Measurements from ENCODE around the gene ANKRD42. TPM values are rescaled to one million over a fixed set of nuclear protein-coding genes. Genes with fewer than 3 reads are reported as not detected.

The ANKRD42 gene
- total RNA-seq, 3 donors from 2014 or later (not counting 1 experiment from before 2014, with no cell fraction given): 10.4 to 13.3 (median 11.6) TPM

DNA sequence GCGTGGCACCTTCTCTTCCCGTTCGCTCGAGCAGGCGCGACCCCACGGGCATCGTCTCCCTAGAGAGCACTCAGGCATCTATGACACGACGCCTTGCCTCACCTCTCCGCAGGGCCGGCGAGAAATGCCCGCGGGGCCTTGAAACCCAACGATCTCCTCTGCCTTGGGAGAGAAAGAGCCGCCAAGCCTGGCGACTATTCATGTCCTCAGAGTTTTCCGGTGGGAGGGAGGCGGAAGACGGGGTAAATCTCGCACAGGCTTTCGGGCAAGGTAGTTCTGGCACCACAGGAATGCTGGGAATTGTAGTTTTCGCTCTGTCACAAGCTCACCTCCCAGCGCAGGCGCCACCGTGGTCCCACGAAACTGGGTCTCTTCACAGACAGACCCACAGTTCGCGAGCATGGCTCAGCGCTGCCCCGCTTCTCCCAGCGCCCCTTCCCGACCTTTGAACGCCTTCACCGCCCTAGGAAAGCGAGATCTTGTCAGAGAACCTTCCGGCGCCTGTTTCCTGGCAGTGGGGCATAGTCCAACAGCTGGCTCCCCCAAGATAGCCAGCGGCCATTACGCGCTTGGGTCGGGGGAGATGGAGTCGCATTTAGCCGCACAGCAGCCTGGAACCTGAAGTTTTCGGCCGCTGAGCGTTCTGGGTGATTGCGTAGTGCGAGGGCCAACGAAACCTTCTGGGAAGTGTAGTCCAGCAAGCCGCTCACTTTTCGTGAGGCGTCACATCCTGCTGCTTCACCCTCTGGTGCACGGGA, 92.4 kb downstream of the ANKRD42 start, which contains the start of gene CCDC90B:
Gene CCDC90B, minus strand, starts transcription at position 597 of the 758 bp plus-strand sequence. Its CDS starts 395 bp downstream, at position 202.
- Histone ChIP-seq H3K9me3 (ENCODE audit: control insufficient read depth, insufficient read depth, low read length) (no peaks in the 10 kb centered on the region), H3K4me3 (ENCODE audit: low read length) (peak within 1 kb of the TSS; percentile 81), H3K4me1 (ENCODE audit: control insufficient read depth, insufficient read depth, low read length) (peaks cover 4% of the 10 kb centered on the region), H3K36me3 (ENCODE audit: control insufficient read depth, insufficient read depth, low read length) (peaks cover 2% of the 10 kb centered on the region), H3K27me3 (ENCODE audit: control insufficient read depth, insufficient read depth, low read length) (no peaks in the 10 kb centered on the region), H3K27ac (ENCODE audit: low read length) (peak within 1 kb of the TSS; percentile 97)
- peak within 1 kb of the TSS; percentile 96 for H3K4me3 Mint-ChIP-seq
- peaks cover 21 to 26% of the 10 kb centered on the region in 2 donors for H3K4me1 Mint-ChIP-seq
- H3K9me3 Mint-ChIP-seq: no peaks in the 10 kb centered on the region
- H3K36me3 Mint-ChIP-seq: no peaks in the 10 kb centered on the region
- ATAC-seq (peak; percentile 89 to 96 (median 89)), DNase-seq (peak; percentile 90 to 98)
- TF ChIP-seq, protein P1, sequence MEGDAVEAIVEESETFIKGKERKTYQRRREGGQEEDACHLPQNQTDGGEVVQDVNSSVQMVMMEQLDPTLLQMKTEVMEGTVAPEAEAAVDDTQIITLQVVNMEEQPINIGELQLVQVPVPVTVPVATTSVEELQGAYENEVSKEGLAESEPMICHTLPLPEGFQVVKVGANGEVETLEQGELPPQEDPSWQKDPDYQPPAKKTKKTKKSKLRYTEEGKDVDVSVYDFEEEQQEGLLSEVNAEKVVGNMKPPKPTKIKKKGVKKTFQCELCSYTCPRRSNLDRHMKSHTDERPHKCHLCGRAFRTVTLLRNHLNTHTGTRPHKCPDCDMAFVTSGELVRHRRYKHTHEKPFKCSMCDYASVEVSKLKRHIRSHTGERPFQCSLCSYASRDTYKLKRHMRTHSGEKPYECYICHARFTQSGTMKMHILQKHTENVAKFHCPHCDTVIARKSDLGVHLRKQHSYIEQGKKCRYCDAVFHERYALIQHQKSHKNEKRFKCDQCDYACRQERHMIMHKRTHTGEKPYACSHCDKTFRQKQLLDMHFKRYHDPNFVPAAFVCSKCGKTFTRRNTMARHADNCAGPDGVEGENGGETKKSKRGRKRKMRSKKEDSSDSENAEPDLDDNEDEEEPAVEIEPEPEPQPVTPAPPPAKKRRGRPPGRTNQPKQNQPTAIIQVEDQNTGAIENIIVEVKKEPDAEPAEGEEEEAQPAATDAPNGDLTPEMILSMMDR (IDR thresholded peaks at IDR 0.05): no peak
- peaks cover 0 to 8% of the 10 kb centered on the region in 2 donors for H3K27me3 Mint-ChIP-seq (ENCODE audit: low read depth in 2 of 2)
- under 1% methylated on average over 55 of the region's 55 CpGs for WGBS (ENCODE audit: insufficient coverage)
- intact Hi-C loops (cut with micrococcal nuclease): loop anchor here (1.0 to 2.0 kb wide), 4 partner anchors 91 to 385 kb away; partner anchors contain the start of gene DDIAS
- peak within 1 kb of the TSS; percentile 99 to 100 for H3K27ac Mint-ChIP-seq

DNA sequence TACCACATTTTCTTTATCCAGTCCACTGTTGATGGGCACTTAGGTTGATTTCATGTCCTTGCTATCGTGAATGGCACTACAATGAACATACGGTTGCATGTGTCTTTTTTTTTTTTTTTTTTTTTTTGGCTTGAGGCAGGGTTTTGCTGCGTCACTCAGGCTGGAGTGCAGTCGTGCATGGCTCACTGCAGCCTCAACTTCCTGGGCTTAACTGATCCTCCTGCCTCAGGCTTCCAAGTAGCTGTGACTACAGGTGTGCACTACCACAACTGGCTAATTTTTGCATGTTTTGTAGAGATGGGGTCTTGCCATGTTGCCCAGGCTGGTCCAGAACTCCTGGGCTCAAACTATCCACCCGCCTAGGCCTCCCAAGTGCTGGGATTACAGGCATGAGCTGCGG, 94.1 kb downstream of the ANKRD42 start:
- H3K4me3 Mint-ChIP-seq: no peak overlapping the region
- no peaks in the 10 kb centered on the region for H3K36me3 Mint-ChIP-seq
- intact Hi-C loops (cut with micrococcal nuclease): no loop called here
- Histone ChIP-seq H3K36me3 (ENCODE audit: control insufficient read depth, insufficient read depth, low read length) (no peaks in the 10 kb centered on the region), H3K27ac (ENCODE audit: low read length) (no peak overlapping the region), H3K9me3 (ENCODE audit: control insufficient read depth, insufficient read depth, low read length) (no peaks in the 10 kb centered on the region), H3K4me3 (ENCODE audit: low read length) (no peak overlapping the region), H3K27me3 (ENCODE audit: control insufficient read depth, insufficient read depth, low read length) (no peaks in the 10 kb centered on the region), H3K4me1 (ENCODE audit: control insufficient read depth, insufficient read depth, low read length) (peaks cover 4% of the 10 kb centered on the region)
- TF ChIP-seq, protein P1 (IDR thresholded peaks at IDR 0.05): no peak
- no peaks in the 10 kb centered on the region for H3K9me3 Mint-ChIP-seq
- no peak overlapping the region for H3K27ac Mint-ChIP-seq
- H3K27me3 Mint-ChIP-seq (ENCODE audit: low read depth in 2 of 2): peaks cover 0 to 8% of the 10 kb centered on the region in 2 donors
- 85% methylated on average over 6 of the region's 6 CpGs for WGBS (ENCODE audit: insufficient coverage)
- no peak for ATAC-seq
- H3K4me1 Mint-ChIP-seq: peaks cover 18 to 23% of the 10 kb centered on the region in 2 donors
- no peak for DNase-seq

DNA sequence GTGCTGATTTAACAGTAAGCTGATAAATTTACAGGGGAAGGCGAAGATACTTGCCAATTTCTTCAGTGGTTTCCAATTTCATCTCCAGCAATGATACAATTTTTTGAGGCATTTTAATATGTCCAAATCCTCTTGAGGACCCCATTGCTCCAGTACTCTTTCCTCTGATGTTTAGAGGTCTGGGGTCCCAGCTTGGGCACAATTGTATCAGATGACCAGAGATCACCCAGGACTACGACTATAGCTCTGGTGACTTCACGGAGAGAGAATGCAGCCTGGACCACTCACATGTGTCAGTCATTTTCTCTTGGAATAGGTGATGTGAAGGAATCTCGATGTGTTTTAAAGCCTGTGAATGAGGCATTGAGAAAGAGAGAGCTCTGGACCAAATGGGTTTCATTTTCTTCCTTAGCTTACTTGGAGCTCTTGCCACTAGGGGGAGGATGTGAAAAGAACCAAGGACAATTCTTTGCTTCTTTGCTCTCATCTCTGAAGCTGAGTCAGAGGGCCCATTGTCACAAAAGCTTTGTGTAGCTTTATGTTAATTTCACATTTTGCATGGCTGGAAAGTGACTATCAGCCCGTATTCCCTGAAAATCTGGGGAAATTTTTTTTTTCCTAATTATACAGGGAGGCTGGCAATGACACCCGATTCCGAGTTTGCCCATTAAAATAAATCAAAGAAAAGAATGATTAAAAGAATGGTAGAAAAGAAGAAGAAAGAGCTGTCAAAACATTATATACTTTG, 99.4 kb downstream of the ANKRD42 start:
- Histone ChIP-seq H3K9me3 (ENCODE audit: control insufficient read depth, insufficient read depth, low read length) (no peaks in the 10 kb centered on the region), H3K27ac (ENCODE audit: low read length) (no peak overlapping the region), H3K4me3 (ENCODE audit: low read length) (no peak overlapping the region), H3K27me3 (ENCODE audit: control insufficient read depth, insufficient read depth, low read length) (no peaks in the 10 kb centered on the region), H3K4me1 (ENCODE audit: control insufficient read depth, insufficient read depth, low read length) (peaks cover 2% of the 10 kb centered on the region), H3K36me3 (ENCODE audit: control insufficient read depth, insufficient read depth, low read length) (no peaks in the 10 kb centered on the region)
- Mint-ChIP-seq H3K36me3 (no peaks in the 10 kb centered on the region), H3K4me3 (peak overlapping the region; percentile 41), H3K27ac (peak overlapping the region in 1 of 2 donors; percentile 46), H3K9me3 (no peaks in the 10 kb centered on the region), H3K4me1 (peaks cover 5 to 9% of the 10 kb centered on the region in 2 donors), H3K27me3 (ENCODE audit: low read depth in 2 of 2) (peaks cover 12 to 26% of the 10 kb centered on the region in 2 donors)
- intact Hi-C loops (cut with micrococcal nuclease): no loop called here
- WGBS (ENCODE audit: insufficient coverage): 54% methylated on average over 7 of the region's 7 CpGs
- DNase-seq (peak in 1 of 2 donors; percentile 69), ATAC-seq (peak; percentile 63 to 94 (median 82))
- TF ChIP-seq, protein P1 (IDR thresholded peaks at IDR 0.05): peak; percentile 68

All from natural killer cell (primary cell).